NCI-H146 treated with DMSO at 0.1 percent for 48 hours (cell line): ENCODE data around the gene ZNF804B.

Experiments used
- DNase-seq: peaks from one replicate; lab custom pipeline; 2025; ENCODE audit not compliant: unreplicated experiment; lab: John Stamatoyannopoulos, UW

Gene ZNF804B

DNA sequence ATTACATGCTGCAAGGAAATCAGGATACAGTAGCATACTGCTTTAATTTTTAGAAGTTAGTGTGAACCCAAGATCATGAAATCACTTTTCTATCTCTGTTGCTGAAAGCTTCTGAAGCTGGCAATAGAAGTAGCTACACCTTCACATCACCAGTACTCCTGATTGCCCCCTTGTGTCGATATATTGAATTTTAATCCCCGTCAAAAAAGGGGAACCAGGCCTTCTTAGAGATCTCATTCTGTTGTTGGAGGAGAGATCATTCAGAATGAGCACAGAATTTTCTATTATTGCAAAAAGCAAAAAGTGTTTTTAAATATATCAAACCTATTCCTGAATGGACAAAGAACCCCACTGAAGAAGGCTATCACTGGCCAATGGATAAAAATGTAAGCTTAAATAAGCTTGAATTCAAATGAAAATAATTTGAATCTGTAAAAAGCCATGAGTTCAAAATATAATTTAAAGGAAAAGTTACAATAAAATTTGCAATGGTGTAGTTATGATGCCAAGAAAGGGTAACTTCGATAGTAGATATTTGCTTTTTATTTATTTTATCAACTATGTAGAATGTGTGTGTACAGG, 75.7 kb downstream of the ZNF804B start:
- no peak for DNase-seq

DNA sequence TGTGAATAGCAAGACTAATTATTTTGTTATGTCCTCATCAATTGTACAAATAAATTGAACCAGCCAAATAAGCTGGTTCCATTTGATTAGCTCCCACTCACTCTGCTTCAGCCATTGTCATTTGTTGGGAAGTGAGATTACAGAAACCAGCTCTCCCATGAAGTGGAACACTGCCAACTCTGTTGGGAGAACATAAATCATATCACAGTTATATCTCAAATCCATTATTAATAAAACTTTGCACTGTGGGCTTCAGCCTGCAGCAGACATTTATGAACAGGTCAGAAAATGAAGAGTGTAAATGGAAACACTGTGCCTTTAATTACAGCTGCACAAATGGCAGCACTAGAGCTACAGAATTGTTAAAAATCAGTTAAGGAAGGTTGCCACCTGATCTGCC, 82.7 kb downstream of the ZNF804B start:
- DNase-seq = no peak

DNA sequence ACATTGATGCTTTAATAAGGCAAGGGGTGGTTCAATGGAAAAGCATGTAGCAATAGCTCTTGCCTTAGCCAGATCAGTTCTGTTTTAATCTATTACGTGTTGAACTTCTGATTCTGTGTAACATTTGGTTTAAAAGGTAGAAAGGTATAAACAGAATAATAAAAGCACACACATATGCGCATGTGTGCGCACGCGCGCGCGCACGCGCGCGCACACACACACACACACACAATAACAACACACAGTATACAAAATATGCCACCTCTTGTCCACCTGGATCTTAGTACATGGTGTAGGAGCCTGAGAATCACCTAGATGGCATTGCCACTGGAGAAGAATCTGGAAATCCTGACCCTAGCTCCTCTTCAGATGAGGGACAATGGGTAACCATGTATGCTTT, 85.6 kb downstream of the ZNF804B start:
- no peak for DNase-seq

GRCh38 chr7:88851220-88851619, 91.7 kb downstream of the ZNF804B start:
- DNase-seq = no peak

GRCh38 chr7:88859288-88859687, 99.8 kb downstream of the ZNF804B start:
- DNase-seq = no peak

GRCh38 chr7:88866265-88866863, 106.9 kb downstream of the ZNF804B start:
- no peak for DNase-seq

DNA sequence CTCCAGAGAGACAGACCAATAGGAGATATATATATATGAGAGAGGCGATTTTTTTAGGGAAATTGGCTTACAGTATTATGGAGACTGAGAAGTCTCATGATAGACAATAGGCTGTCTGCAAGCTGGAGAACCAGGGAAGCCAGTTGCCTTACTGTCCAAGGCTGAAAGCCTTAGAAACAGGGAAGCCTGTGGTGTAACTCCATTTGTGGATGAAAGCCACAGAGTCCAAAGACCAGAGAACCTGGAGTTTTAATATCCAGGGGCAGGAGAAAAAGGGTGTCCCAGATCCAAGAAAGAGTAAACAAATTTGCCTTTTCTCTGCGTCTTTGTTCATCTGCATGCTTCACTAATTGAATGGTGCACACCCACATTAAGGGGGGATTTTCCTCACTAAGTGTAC, 107.7 kb downstream of the ZNF804B start:
- no peak for DNase-seq

GRCh38 chr7:88868456-88868855, 109.0 kb downstream of the ZNF804B start:
- no peak for DNase-seq

DNA sequence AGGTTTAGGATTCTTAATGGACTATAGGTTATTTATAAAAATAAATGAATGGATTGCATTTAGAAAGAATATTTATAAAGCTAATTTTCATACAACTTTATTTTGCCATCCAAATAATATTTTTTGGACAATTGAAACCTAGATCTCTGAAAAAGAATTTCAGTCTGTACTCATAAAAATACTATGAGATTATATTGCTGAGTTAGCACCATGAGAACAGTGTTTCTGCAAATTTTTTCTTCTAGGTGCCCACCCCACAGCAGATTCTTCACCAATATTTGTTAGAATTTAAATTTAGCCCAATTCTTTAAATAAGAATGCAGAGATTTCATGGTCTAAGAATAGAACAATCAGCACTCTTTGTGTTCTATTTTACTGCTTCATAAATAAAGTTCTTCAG, 121.6 kb downstream of the ZNF804B start:
- no peak for DNase-seq

DNA sequence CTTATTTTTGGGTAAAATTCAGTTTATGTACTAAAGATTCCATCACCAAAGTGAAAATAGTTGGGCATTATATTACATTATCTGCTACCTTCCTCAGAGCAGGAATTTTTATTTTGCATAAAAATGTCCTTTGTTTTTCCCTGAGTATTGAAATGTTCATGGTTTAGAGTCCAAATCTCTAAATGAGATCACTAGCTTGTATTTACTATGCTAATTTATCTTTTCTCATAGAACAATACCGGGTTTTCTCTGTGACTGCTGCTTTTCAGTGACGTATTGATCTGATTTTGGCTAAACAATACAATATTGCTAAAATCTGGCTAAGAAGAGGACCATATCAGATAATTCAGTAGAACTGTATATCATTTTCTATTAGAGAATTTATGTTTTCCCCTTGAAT, 125.6 kb downstream of the ZNF804B start:
- DNase-seq = no peak

GRCh38 chr7:88888684-88889083, 129.2 kb downstream of the ZNF804B start:
- DNase-seq = no peak

DNA sequence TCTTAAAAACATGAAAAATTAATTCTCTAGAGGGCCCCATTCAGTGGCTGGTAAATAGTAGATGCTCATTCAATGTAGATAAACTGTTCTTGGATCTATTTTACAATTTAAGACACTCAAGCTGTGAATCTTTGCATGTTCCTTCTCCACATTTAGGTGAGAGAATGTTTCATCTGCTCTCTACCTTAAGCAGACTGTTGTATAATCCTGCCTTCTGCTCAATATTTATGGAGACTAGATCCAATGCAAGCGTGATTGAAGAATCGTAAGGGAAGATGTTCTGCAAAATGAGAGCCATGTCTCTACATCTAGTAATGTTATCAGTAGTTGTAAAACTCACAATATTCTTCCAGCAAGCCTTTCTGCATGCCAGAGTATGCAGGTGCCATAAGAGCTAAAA, 151.0 kb downstream of the ZNF804B start:
- no peak for DNase-seq

- DNase-seq = no peak
Measured at GRCh38 chr7:88912852-88913251, 153.4 kb downstream of the ZNF804B start.

- no peak for DNase-seq
Measured at GRCh38 chr7:88915615-88916014, 156.1 kb downstream of the ZNF804B start.

- DNase-seq = no peak
Measured at GRCh38 chr7:88919478-88920131, 160.1 kb downstream of the ZNF804B start.

DNA sequence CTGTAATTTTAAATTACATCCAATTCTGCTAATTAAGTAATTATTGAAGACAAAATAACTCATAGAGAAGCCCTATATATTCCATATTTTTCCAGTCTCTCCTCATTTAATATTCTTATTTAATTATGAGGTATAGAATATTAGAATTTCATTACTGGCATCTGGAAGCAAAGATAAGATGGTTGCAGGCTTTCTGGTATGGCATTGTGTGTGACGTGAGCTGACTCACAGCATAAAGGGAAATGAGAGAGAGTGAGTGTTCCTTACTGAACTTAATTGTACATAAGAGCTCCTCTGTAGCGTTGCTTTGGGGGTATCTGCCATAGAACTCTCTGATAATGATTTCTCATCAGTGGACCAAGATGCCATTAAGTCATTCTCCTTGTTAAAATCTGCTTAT, 163.4 kb downstream of the ZNF804B start:
- no peak for DNase-seq

- DNase-seq = no peak
Measured at GRCh38 chr7:88928276-88928675, 168.8 kb downstream of the ZNF804B start.

GRCh38 chr7:88929719-88930118, 170.2 kb downstream of the ZNF804B start:
- DNase-seq = no peak

DNA sequence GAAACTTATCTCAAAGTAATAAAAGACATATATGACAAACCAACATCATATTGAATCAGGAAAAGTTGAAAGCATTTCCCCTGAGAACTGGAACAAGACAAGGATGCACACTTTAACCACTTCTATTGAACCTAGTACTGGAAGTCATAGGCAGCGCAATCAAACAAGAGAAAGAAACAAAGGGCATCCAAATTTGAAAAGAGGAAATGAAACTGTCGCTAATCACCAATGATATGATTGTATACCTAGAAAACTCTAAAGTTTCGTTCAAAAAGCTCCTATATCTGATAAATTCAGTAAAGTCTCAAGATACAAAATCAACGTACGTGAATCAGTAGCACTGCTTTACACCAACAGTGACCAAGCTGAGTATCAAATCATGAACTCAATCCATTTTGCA, 173.8 kb downstream of the ZNF804B start:
- DNase-seq = no peak

- DNase-seq = no peak
Measured at GRCh38 chr7:88942815-88943501, 183.5 kb downstream of the ZNF804B start.

- DNase-seq = no peak
Measured at GRCh38 chr7:88951826-88952225, 192.3 kb downstream of the ZNF804B start.

- DNase-seq = no peak
Measured at GRCh38 chr7:88964418-88964817, 204.9 kb downstream of the ZNF804B start.
